Raji (cell line): ENCODE data around the gene ANTXR1.

ENCODE experiments used
- POLR2A ChIP-seq: IDR thresholded peaks from 2 replicates; pipeline ENCODE4 v1.6.1; 2011; ENCODE audit warnings: low read depth, low read length, control low read depth; ENCODE audit not compliant: insufficient read depth

ANTXR1 gene

DNA sequence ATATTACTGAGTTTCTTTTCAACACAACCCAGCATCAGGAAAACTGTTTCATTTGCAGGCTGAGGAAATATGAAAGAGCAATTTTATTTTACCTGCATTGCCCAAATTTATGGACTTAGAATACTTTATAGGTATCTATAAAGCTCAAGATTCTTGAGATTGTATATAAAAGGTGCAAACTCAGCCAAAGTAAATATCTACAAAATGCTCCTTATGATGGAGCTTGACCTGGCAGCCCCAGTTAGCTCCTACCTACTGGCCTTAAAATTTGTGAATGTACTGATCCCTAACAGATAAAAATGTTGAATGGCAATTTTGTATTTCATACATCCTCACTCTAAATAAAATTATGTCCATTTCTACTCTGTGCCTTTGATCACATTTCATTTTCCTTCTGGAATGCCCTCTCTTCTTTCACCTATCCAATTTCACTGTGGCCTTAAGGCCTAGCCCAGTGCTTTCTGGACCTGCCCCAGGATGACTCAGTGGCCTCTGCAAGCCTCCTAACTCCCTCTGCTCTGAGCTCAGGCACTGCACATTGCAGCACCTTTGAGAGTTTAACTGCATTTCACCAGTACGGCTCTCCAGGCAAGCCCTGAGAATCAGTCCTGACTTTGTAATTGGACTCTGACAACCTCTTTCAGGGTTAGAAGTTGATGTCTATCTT, 125.9 kb downstream of the ANTXR1 start:
- no peak for TF ChIP-seq POLR2A

DNA sequence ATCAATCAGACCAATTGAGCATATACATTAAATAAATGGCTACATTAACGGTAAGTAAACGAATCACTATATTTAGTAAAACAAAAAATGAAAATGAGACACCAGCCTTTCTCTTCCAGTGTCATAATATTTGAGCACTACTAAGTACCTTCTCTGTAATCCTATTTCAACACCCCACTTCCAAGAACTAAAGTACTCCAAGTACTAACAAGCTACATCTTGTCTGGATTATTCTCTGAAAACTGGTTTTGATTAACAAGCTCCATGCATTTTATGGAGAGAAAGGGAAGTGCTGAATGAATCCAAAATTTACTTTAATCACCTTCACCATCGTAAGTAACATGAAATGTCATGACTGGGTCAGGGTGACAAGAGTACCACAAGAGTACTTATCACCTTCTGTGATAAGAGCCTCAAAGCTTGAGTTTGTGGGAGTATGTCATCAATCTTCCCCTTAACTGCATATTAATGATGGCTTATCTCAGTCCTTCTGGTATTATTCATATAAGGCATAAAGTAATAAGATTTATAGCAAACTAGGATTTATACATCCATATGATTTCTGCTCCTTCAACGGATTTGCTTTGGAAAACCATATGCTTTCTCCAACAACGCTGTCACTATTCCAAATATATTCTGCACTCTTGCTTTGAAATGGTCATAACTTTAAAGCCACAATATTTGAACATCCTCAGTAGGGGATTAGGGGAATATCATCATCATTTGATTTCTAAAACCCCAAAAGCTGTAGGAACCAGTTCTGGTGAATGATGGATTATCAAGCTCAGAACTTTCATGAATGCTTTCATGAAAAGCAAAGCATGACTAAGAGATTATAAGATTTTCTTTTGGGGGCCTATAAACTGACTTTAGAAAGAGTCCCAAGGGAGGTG, 127.0 kb downstream of the ANTXR1 start:
- no peak for TF ChIP-seq POLR2A

DNA sequence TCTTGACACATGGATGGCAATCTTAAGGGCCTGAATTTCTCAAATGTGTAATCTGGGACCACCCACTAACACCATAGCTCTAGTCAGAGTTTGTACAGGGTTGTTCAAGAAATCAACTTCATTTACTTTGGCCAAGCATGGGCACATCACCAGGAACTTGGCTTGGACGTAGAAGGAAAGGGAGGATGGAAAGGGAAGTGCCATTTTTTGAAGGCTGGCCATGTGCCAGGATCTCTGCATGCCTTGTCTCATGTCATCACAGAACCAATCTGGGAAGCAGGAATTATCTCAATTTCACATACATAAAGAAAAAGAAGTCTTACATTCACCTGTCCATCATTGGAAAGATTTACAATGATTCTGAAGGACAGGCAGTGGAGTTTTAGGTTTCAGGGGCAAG, 128.1 kb downstream of the ANTXR1 start:
- no peak for TF ChIP-seq POLR2A

DNA sequence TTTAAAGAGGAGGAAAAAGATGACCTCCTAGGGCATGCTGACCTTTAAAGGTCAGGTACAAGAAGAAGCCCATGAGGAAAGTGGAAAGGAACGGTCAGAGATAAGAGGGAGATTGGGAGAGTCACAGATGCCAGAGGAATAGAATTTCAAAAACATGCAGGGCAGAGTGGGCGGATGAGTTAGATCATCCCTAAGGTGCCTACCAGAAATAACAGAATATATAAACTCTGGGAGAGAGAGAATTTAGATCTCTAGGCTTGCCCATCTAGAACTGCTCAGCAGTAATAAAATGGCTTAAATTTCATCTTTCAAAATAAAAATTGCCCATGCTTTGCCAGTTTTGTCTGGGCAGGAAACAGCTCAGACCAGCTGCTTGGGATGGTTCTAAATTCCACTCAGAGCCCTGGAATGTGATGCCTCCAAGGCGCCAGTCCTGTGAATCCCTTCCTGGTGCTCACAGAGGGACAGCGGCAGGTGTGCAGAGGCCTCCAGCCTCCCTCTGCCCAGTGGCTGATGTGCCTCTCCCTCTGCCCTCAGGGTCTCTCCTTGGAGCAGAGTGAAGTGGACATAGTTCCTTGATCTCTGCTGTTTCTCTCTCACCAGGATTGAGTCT, 130.9 kb downstream of the ANTXR1 start:
- no peak for TF ChIP-seq POLR2A

DNA sequence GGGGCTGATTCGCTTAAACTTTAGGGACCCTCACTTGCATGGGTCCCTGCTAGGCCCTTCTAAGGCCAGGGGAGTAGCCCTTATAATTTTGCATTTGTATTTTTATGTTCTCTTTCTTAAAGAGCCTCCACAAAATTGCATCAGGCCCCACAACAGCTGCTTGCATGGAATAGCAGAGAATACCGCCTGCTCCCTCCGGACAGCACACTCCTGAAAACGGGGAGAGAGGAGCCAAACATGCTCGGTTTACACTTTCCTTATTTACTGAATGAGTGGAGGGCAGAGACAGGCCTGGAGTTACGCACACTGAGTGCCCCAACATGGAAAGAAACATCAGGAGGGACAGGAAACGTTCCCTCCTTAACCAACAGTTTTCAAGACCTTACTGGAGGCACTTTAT, 132.2 kb downstream of the ANTXR1 start:
- TF ChIP-seq POLR2A: no peak

DNA sequence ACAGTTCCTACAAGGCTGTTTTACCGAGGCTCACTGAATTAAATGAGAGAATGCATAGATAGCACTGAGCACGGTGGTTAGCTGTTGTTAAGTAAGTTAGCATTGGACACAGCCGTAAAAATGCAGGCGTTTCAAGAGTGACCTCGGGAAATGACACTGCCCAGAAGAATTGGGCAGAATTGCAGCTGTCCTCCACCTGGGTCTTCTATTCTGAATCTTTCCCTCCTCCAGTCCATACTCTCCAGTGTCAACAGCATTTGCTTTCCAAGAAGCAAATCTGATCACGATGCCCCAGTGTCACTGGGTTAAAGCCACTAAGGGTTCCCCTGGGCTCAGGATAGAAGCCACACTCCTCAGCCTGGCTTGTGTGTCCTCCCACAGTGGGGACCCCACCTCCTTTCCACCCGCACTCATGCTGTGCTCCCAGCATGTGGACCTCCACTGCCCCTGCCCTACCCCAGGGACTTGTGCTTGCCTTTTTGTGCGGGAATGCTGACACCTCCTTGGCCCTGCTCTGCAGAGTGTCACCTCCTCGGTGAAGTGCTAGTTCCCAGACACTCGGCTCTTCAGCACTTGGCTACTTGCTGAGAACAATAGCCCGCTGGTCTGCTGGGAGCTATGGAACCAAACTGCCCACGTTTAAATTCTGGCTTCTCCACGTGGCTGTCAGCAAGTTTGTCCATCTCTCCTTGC, 135.0 kb downstream of the ANTXR1 start:
- no peak for TF ChIP-seq POLR2A

DNA sequence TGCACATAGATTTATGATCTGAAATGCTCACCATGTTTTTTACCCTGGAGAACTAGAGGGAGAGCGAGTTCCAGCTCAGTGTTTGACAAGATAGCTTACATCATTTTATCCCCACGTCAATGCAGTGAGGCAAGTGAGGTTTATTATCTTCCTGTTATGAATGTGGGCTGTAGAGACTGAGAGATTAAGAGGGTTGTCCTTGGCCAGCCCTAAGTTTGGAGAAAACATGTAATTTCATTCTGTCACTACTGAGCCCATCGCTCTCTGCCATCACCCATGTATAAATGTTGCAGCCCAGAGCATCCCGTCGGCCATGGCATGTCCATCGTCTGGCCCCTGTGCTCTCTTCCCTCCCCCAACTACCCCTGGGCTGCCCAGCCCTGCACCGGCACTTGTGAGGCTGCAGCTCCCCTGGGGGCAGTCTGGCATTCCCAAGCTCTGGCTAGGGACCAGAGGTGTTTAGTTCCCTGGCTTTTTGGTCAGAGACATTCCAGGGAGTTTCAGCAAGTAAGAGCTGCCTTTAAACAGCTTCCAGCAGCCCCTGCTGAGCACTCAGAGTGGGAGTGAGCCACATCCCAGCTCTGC, 136.7 kb downstream of the ANTXR1 start:
- TF ChIP-seq POLR2A: no peak

DNA sequence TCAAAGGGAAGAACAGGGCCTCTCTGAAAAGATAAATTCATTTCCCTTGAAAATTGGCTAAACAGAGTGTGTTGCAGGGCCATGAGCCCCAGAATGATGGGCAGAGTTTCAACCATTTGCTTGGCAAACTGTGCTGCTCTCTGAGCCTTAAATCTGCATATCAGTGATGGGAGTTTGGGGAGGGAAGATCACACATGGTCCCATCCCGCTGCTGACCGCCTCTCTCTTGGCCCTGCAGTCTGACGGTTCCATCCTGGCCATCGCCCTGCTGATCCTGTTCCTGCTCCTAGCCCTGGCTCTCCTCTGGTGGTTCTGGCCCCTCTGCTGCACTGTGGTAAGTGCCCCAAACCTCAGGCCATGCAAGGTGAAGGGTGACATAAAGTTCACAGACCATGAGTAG, 139.0 kb downstream of the ANTXR1 start:
- TF ChIP-seq POLR2A: no peak

DNA sequence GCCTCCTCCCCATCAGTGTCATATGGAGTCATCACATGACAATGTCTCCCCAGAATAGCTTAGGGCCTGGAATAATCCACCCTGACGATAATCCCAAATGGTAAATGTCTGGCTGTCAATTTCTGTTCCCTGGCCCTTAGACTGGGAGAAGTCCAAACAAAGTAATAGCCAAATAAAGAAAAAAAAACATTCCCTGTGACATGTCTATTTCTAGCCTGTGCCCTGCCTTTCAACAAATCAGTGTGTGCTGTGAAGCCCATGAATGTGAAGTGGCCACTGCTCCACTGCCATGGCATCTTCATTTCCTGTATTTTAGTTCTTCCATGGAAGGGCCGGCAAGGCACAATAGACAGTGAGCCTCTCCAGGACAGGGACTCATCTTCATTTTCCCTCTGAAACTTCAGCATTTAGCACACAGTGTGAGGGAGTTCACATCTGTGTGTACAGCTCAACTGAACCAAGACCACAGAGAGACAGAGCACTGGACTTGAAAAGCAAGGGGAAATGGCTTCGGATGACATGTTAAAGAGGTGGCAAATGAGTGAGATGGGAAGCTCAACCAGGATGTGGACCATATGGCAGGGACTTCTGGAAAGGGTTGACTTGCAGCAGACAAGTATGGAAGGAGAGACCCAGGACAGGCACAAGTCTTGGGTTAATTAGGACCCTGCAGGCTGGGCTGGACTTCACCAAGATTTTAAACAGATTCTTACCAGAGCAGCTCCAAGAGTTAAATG, 140.0 kb downstream of the ANTXR1 start:
- no peak for TF ChIP-seq POLR2A

DNA sequence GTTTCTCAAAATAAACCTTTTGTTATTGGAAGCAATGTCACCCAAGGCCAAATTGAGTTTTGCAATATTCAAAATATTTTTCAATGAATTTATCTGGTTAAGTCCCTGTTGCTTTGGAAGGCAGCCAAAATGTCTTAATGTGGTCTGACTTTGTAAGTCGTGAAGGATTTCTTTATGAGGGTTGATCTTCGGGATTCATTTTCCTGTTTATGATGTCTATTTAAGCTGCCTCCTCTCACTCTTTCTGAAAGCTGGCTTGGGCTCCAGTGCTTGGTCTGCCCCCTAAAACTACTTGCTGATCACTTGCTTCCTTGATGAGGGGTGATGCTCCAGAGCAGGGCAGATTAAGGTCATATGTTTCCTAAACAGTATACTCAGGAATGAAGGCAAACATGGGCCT, 141.1 kb downstream of the ANTXR1 start:
- no peak for TF ChIP-seq POLR2A

DNA sequence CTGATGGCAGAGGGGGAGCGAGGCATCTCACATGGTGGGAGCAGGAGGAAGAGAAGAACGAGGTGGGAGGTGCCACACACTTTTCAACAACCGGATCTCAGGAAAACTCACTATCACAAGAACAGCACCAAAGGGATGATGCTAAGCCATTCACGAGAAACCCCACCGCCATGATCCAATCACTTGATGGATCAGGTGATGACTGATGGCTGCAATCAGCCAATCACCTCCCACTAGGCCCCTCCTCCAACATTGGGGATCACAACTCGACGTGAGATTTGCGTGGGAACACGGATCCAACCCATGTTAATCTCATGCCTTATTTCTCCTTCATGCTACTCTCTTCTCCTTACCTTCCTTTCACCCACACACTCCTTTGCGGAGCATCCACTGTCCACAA, 143.6 kb downstream of the ANTXR1 start:
- no peak for TF ChIP-seq POLR2A

DNA sequence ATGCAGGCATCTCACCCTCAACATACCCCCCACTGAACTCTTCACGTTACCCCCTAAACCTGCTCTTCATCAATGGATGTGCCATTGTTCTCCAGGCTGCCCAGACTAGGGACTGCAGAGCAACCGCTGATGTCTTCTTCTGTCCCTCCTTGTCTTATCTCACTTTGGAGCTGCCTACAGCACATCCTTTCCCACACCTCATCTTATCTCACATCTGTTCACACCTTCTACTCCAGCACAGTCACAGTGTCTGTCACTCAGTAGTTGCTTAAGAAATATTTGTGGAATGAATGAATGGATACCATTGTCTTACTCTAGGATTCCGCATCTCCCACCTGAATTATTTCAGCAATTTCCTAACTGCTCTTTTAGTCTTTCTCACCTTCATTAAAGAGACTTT, 144.5 kb downstream of the ANTXR1 start:
- TF ChIP-seq POLR2A: no peak

DNA sequence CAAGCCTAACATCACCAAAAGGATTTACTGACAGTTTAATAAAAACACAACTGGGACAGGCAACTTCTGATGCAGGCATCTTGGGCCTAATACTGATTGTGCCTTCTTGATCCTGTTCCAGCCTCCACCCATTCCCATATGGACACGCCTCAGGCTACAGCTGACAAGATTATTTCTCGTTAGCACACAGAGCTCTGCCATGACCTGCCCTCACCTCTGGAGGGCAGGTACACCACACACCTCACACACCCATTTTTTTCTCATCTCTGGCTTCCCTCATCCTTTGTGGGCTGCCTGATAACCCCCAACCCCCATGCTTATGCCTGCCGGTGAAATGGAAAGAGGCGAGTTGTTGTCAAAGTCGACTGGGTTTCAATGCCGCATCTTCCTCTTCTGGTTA, 147.0 kb downstream of the ANTXR1 start:
- no peak for TF ChIP-seq POLR2A

DNA sequence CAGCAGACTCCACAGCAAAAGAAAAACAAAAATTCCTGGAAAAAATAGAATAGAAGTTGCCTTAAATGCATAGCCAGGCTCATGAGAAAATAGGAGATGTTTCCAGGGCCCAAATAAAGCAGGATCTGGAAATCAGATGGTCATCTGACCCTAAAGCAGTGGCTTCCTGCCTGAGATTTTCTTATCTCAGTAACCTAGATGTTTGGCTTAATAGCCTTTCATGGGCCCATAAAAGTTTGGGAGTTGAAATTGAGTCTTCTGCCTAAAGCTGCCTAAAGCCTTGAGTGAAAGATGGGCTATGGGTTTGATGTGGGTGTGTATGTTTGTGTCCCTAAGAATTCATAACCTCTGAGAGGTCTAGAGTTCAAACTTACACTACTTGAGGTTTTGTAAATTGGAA, 149.1 kb downstream of the ANTXR1 start:
- no peak for TF ChIP-seq POLR2A

DNA sequence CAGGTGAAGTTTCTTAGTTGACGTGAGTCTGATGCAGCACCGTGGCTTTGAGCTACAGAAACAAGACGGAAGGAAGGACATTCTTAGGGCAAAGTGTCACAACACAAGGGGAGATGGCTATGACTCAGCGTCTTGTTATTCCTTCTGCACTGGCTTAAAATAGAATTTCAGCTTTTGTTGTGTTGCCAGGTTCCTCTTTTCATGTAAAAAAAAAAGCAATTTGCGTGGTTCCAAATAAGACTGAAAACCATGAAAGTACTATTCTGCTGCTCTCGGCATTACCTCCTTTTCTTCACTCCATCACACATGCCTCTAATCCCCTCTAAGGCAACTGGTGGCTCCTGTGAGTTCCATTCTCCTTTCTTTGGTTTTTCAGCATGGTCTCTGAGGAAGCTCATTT, 150.1 kb downstream of the ANTXR1 start:
- TF ChIP-seq POLR2A: no peak

DNA sequence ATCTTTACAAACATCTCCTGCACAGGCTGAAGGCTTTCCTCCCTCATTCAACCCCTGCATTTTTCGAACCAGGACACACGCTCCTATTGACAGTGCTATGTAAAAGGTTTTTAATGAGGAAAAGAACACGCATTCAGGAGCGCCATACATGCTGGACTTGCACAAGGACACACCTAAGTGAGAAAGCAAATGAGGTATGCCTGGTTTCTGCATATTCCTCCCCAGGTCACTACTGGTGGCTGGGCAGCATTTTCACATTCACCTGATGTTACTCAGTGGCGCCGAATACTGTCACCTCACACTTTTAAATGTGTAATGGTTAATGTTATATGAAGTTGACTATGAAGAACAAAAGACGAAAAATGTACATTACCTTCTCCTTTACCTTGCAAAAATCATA, 150.6 kb downstream of the ANTXR1 start:
- no peak for TF ChIP-seq POLR2A
